ENCODE data around the gene CALU.

CALU gene

DNA sequence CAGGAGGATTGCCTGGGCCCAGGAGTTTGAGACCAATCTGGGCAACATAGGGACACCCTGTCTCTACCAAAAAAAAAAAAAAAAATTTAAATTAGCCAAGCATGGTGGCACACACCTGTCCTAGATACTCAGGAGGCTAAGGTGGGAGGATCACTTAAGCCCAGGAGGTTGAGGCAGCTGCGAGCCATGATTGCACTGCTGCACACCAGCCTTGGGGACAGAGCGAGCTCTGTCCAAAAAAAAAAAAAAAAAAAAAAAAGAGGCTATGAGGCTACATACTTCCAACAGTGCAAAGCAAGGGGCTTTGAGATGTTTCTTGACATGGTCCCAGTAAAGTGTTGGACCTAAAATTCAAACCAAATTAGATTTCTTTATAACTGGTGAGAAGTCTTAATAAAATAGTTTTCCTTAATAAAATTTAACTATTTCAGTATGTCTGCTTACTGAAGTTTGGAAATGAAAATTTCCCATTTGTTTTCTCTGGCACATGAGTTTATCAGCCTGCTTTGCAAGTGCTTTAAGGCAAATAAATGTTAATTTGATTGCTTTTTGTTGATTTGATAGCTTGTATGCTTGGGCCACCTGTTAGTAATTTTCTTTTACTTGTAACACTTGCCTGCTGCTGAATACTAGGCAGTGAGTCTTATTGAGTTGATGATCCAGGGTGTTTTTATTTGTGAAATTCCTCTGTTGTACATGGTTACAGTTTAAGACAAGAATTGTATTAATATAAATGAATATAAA is 16.1 kb downstream of the CALU start:
- no peaks in the 10 kb centered on the region for H3K9me3 Mint-ChIP-seq
- peaks cover 100% of the 10 kb centered on the region for H3K36me3 Mint-ChIP-seq
- no peaks in the 10 kb centered on the region for H3K4me1 Mint-ChIP-seq
- H3K27ac Mint-ChIP-seq = no peak overlapping the region
- DNase-seq (ENCODE audit: low spot score in 2 of 2) (no peak), ATAC-seq (no peak)
- H3K4me3 Mint-ChIP-seq = no peak overlapping the region

DNA sequence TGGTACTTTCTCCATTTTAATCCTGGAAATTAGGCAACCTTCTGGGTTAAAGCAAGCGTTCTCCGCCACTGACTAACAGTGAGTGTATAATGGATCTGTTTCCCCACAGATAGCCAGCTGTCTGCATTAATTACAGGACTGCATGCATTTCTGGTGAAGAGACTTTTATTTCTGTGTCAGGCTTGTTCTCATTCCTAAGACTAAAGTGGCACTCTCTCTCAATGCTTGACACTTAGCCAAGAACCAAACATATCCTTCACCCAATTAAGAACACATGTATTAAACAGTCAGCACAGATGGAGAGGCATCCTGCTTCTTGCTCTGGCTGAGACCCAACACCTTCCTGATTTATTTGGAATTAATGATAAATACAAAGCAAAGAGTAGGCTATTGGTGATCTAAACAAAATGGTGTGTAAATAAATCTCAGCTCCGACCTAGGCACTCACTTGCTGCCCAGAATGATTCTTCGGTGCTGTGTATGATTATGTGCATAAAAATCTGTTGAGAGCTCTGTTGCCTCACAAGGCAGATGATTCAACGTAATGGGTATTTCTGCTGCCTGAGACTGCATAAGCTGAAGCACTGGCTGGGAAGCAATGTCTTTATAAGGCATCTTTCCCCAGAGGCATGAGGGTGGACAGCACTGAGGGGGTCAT is 16.8 kb downstream of the CALU start:
- Mint-ChIP-seq H3K36me3 (peaks cover 100% of the 10 kb centered on the region), H3K4me1 (no peaks in the 10 kb centered on the region), H3K4me3 (no peak overlapping the region), H3K9me3 (no peaks in the 10 kb centered on the region), H3K27ac (peak overlapping the region; percentile 48)
- DNase-seq (ENCODE audit: low spot score in 2 of 2) = no peak
- no peak for ATAC-seq

DNA sequence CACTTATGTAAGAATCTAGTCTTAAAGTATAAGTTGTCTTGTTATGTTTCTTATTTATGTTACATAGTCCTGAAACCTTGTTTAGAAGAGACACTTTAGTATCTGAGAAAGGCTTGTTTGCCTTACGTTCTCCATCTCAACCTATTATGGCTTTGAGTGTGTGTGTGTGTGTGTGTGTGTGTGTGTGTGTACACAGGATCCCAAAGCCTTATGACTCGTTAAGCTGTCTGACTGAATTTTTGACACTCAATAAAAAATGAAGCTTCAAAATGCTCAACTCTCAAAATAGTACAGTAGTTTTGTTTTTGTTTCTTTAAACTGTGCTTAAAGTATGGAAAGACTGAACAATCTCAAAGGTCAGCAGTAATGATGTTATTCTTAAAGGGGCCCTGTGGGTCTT is 18.0 kb downstream of the CALU start:
- no peaks in the 10 kb centered on the region for H3K4me1 Mint-ChIP-seq
- H3K9me3 Mint-ChIP-seq = no peaks in the 10 kb centered on the region
- ATAC-seq = no peak
- peaks cover 100% of the 10 kb centered on the region for H3K36me3 Mint-ChIP-seq
- H3K4me3 Mint-ChIP-seq = no peak overlapping the region
- H3K27ac Mint-ChIP-seq = no peak overlapping the region
- DNase-seq (ENCODE audit: low spot score in 2 of 2) = no peak

DNA sequence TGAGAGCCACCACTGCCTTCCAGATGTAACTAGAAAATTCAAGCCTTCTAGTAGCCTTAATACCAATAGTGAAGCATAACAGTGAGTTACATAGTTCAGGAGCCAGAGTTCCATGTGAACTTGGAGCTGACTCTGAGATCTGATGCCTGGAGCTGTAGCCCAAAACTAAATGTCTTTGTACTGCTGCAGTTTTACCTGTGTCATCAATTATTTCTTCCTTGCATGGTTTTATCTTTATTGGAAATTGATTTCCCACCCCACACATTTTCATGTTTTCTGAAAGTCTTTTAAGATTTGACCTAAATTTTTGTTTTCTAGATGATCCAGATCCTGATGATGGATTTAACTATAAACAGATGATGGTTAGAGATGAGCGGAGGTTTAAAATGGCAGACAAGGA is 19.4 kb downstream of the CALU start:
- Mint-ChIP-seq H3K36me3 (peaks cover 100% of the 10 kb centered on the region), H3K9me3 (no peaks in the 10 kb centered on the region)

DNA sequence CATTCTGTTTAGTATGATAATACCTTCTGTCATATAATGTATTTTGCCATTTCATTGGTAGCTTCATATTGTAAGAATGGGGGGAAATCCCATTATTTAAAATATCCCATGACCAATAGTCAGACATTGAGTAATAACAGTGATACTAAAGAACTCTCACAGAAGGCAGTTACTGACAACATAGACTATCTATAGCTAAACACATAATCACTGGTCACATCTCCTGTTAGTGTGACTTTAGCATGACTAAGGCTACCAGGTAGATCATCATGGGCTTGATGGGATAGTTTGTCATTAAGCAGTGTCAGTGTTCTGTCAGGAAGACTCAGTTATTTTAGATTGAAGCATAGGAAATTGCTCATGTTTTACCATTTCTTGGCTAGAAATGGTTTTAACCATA is 20.1 kb downstream of the CALU start:
- ATAC-seq (peak; percentile 64), DNase-seq (ENCODE audit: low spot score in 2 of 2) (no peak)
- no peaks in the 10 kb centered on the region for H3K4me1 Mint-ChIP-seq
- no peaks in the 10 kb centered on the region for H3K9me3 Mint-ChIP-seq
- peaks cover 100% of the 10 kb centered on the region for H3K36me3 Mint-ChIP-seq
- no peak overlapping the region for H3K27ac Mint-ChIP-seq
- no peak overlapping the region for H3K4me3 Mint-ChIP-seq

More for the DNA sequence above, 19.4 kb downstream of the CALU start:
- Mint-ChIP-seq H3K4me1 (no peaks in the 10 kb centered on the region), H3K4me3 (no peak overlapping the region), H3K27ac (no peak overlapping the region)
- ATAC-seq (no peak), DNase-seq (ENCODE audit: low spot score in 2 of 2) (no peak)

DNA sequence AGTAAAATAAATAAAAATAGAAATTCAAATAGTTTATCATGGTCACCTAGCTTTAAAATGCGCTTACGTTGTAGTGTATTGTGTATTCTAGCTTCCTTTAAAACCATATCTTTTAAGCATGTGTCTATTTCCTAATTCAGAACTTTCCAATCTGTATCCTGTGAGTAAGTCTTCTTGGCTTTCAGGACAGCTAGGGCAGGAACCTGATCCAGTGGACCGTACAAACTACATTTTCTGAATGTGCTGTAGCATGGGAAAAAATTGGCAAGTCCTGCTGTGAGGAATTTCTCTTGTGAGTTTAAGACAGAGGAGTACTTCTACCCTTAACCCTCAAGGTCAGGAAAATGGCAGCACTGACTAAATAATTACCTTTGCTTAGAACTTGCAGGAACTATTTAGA is 24.4 kb downstream of the CALU start:
- Mint-ChIP-seq H3K9me3 (no peaks in the 10 kb centered on the region), H3K27ac (no peak overlapping the region), H3K4me1 (no peaks in the 10 kb centered on the region), H3K4me3 (no peak overlapping the region), H3K36me3 (peaks cover 100% of the 10 kb centered on the region)
- DNase-seq (ENCODE audit: low spot score in 2 of 2) = no peak
- no peak for ATAC-seq

DNA sequence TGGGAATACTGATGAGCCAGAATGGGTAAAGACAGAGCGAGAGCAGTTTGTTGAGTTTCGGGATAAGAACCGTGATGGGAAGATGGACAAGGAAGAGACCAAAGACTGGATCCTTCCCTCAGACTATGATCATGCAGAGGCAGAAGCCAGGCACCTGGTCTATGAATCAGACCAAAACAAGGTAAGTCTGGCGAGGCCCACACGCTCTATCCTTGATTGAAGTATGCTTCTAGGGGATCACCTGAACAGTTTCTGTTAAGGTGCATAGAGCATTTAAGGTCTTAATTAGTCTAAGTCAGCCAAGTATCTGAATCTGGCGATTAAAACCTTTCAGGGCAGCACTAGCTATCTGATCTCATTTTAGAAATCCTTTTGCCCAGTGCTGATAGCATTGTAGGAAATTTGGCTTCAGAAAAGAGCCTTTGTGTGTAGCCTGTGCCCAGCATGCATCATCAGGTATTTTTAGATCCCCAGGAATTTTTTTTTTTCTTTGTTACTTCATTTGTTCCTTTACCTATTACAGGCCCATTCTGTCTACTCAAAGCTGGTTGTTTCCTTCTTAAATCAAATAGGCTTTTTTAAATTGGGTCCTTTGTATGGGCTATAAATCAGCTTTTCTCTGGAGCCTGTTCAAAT is 28.4 kb downstream of the CALU start:
- peaks cover 100% of the 10 kb centered on the region for H3K36me3 Mint-ChIP-seq
- no peaks in the 10 kb centered on the region for H3K9me3 Mint-ChIP-seq
- H3K27ac Mint-ChIP-seq = peak overlapping the region; percentile 67

DNA sequence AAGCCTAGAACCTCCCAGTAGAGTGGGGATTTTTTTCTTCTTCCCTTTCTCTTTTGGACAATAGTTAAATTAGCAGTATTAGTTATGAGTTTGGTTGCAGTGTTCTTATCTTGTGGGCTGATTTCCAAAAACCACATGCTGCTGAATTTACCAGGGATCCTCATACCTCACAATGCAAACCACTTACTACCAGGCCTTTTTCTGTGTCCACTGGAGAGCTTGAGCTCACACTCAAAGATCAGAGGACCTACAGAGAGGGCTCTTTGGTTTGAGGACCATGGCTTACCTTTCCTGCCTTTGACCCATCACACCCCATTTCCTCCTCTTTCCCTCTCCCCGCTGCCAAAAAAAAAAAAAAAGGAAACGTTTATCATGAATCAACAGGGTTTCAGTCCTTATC is 31.1 kb downstream of the CALU start:
- H3K4me3 Mint-ChIP-seq = no peak overlapping the region
- H3K9me3 Mint-ChIP-seq = no peaks in the 10 kb centered on the region

More for the DNA sequence above, 28.4 kb downstream of the CALU start:
- H3K4me3 Mint-ChIP-seq = no peak overlapping the region
- DNase-seq (ENCODE audit: low spot score in 2 of 2) (no peak), ATAC-seq (no peak)
- H3K4me1 Mint-ChIP-seq = no peaks in the 10 kb centered on the region

DNA sequence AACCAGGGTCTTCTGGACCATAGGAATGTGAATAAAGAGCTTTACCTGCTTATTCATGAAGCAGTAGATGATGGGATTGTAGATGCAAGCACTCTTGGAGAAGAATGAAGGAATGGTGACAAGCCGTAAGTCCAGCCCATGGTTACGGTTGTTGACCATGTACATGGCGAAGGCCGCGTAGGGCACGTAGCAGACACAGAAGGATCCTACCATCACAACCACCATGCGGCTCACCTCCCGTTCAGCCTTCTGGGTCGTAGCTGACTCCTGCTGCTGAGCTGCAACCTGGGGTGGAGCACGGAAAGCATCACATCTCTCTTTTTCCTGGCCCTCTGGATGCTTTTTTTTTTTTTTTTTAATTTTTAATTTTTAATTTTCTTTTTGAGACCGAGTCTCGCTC is 34.4 kb downstream of the CALU start:
- Mint-ChIP-seq H3K27ac (no peak overlapping the region), H3K9me3 (peaks cover 9% of the 10 kb centered on the region)

More for the DNA sequence above, 31.1 kb downstream of the CALU start:
- ATAC-seq = no peak
- Mint-ChIP-seq H3K4me1 (no peaks in the 10 kb centered on the region), H3K27ac (no peak overlapping the region), H3K36me3 (peaks cover 86% of the 10 kb centered on the region)
- DNase-seq (ENCODE audit: low spot score in 2 of 2) = no peak

DNA sequence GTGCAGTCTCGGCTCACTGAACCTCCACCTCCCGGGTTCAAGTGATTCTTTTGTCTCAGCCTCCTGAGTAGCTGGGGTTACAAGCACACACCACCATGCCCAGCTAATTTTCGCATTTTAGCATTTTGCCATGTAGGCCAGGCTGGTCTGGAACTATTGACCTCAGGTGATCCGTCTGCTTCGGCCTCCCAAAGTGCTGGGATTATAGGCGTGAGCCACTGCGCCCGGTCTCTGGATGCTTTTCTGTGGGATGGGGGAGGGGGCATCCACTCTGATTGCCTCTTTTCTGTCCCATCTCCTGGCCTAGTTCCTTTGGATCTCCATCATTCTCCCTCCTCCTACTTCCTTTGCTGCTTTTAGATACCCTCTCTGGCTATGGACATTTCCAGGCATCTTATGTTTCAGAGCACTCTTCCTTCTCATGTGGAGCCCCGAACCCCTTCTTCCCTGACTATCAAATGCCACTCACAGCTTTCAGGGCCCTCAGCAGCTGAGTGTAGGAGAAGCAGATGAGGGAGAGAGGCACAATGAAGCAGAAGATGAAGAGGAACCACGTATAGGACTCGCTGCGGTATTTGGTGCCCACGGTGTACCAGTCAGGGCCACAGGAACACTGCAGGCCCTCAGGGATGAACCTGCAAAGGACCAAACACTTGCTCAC is 35.0 kb downstream of the CALU start:
- H3K9me3 Mint-ChIP-seq = peaks cover 9% of the 10 kb centered on the region
- no peak overlapping the region for H3K27ac Mint-ChIP-seq
- peaks cover 66% of the 10 kb centered on the region for H3K36me3 Mint-ChIP-seq
- DNase-seq (ENCODE audit: low spot score in 2 of 2) (no peak), ATAC-seq (no peak)
- H3K4me1 Mint-ChIP-seq = peaks cover 10% of the 10 kb centered on the region
- H3K4me3 Mint-ChIP-seq = no peak overlapping the region

More for the DNA sequence above, 34.4 kb downstream of the CALU start:
- ATAC-seq (no peak), DNase-seq (ENCODE audit: low spot score in 2 of 2) (no peak)
- H3K4me1 Mint-ChIP-seq = peaks cover 10% of the 10 kb centered on the region
- H3K36me3 Mint-ChIP-seq = peaks cover 71% of the 10 kb centered on the region
- no peak overlapping the region for H3K4me3 Mint-ChIP-seq

DNA sequence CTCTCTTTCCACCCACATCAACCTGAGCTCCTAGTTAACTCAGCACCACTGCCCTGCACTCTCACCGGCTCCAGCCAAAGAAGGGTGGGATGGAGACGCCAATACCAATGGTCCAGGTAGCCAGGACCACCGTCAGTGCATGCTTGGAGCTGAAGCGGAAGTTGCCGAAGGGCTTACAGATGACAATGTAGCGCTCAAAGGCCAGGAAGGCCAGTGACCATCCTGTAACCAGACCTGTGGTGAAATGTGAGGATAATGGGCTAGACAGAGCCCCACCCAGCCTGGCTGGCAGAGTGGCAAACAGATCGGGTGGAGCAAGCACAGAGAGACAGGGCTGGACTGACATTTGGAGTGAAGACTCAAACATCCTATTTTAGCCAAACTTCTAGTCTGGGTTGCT is 35.8 kb downstream of the CALU start:
- Mint-ChIP-seq H3K4me3 (no peak overlapping the region), H3K9me3 (peaks cover 9% of the 10 kb centered on the region), H3K36me3 (peaks cover 58% of the 10 kb centered on the region), H3K27ac (no peak overlapping the region), H3K4me1 (peaks cover 10% of the 10 kb centered on the region)
- no peak for ATAC-seq
- no peak for DNase-seq (ENCODE audit: low spot score in 2 of 2)

DNA sequence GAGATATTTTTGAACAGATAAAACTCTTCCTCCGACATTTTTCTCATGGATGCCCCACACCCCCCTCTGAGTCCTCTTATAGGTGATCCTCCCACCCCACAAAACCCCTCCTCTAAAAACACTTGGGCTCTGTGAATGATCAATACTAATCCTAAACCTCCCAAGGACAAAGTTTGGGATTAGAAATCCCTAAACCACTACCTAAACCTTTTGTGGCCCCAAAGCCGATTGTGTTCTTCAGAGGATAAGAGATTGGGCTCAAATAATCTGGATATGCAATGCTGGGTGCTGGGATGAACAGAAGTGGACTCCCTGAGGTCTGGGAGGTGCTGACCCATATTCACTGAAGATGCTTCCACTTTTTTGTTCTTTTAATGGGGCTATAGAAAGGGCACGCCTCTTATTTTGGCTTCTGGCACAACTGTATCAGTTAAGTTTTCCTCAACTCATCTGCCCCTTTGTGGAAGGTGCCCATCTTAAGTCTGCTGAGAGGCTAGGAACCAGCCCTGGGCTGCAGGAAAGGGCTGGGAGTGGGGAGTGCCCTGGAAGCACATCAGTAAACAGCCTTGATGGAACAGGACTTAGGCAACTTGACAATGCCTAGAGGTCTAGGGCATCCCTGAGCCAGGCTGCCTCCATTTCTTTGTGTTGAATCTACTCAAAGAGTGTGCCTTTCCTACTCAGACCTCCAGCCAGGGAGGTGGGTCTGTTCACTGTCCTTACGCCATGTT is 36.8 kb downstream of the CALU start, which contains the start of gene OPN1SW:
Gene OPN1SW (minus strand): TSS at position 51 of the 731 bp plus-strand sequence. CDS start 13 bp downstream, at position 38.
- peaks cover 10% of the 10 kb centered on the region for H3K4me1 Mint-ChIP-seq
- peaks cover 48% of the 10 kb centered on the region for H3K36me3 Mint-ChIP-seq
- H3K9me3 Mint-ChIP-seq = peaks cover 9% of the 10 kb centered on the region
- ATAC-seq (no peak), DNase-seq (ENCODE audit: low spot score in 2 of 2) (no peak)
- no peak within 1 kb of the TSS for H3K27ac Mint-ChIP-seq
- no peak within 1 kb of the TSS for H3K4me3 Mint-ChIP-seq

DNA sequence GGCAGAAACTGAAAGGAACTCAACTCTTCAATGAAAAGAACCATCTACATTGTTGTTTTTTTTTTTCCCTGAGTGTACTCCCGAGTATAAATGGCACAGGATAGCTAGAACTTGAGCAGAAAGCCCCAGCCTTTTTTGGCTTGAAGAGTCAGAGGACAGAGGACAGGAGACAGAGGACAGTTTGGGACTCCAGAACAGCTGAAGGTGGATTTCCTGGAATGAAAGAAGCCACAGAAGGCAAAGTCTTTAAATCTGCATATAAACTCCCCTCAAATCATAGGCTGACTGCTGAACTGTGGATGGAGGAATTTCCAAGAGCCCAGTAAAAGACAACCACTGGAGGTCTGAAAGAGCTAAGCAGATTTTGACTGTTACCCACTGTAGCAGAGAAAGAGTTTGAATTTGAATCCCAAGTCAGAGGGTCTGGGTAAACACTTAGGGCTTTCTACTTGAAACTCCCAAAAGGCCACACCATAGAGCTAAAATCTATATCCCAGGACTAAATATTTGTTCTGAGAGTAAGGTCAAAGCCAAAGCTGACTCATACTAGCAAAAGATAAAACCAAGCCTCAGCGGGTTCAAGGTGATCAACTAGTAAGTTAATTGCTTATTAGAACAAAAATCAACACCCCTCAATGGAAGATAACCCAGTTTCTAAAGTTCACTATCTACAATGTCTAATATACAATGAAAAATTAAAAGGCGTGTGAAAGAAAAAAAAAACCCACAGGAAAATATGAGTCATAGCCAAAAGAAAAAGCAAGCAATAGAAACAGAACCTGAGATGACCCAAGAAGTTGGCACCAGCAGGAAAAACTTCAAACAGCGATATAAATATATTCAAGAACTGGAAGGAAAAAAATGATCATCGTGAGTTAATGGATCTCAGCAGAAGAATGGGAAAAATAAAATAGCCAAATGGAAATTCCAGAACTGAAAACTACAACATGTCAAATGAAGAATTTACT is 38.3 kb downstream of the CALU start:
- no peak for DNase-seq (ENCODE audit: low spot score in 2 of 2)
- no peak for ATAC-seq
- Mint-ChIP-seq H3K36me3 (peaks cover 33% of the 10 kb centered on the region), H3K4me1 (peaks cover 10% of the 10 kb centered on the region), H3K27ac (peak overlapping the region; percentile 90), H3K4me3 (no peak overlapping the region), H3K9me3 (peaks cover 9% of the 10 kb centered on the region)

DNA sequence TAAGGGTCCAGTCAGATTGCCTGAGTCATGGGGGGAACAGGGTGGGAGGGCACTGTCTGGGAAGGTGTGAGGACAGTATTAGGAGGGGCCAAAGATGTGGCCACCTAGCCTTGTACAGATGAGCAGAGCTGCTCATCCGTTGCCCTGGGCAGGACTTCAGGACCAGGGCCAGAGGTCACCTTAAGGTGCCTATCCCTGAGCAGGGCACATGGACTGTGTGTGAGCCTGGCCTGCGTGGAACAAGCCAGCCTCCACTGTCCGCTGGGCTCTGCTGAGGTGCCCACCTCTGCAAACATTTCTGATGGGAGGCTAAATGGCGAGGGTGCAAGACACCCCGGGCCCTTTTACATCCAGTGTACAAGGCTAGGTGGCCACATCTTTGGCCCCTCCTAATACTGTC is 39.8 kb downstream of the CALU start:
- Mint-ChIP-seq H3K4me3 (no peak overlapping the region), H3K9me3 (peaks cover 9% of the 10 kb centered on the region), H3K4me1 (peaks cover 10% of the 10 kb centered on the region), H3K36me3 (peaks cover 25% of the 10 kb centered on the region), H3K27ac (no peak overlapping the region)
- DNase-seq (ENCODE audit: low spot score in 2 of 2) (no peak), ATAC-seq (no peak)

All from stimulated activated effector memory CD8-positive, alpha-beta T cell treated with anti-CD3 and anti-CD28 coated beads, Interleukin-12 subunit alpha, Interleukin-12 subunit beta, amount 100 ng/mL, for 72 hours (primary cell).